Spinal cord (tissue), 10 donors: ENCODE data around the gene PPP4R2. TPM values are rescaled to one million over a fixed set of nuclear protein-coding genes. Genes with fewer than 3 reads are reported as not detected.
"Not testable (repeated sequence)": the region's sequence is repeated elsewhere in the genome, so short reads cannot be mapped to it uniquely, and the experiment has no call there.

ENCODE experiments used
- DNase-seq, 6 donors: peaks; one replicate each; pipeline versions ENCODE4 v3.0.0 to v3.0.0-alpha.2; 2013 to 2015; ENCODE audit warnings: low spot score in 6 of 6, low read depth in 4 of 6
- H3K27ac ChIP-seq: one replicate; pipeline ENCODE4 v1.5.1; 2013; ENCODE audit warnings: low read depth, low read length, control low read depth
- H3K27me3 ChIP-seq: one replicate; pipeline ENCODE4 v1.6.1; 2013; ENCODE audit warnings: low read length; ENCODE audit not compliant: control insufficient read depth, insufficient read depth
- H3K36me3 ChIP-seq: one replicate; pipeline ENCODE4 v1.6.1; 2013; ENCODE audit warnings: low read length; ENCODE audit not compliant: control insufficient read depth, insufficient read depth
- H3K4me1 ChIP-seq: one replicate; pipeline ENCODE4 v1.6.1; 2013; ENCODE audit warnings: low read length; ENCODE audit not compliant: control insufficient read depth, insufficient read depth
- H3K4me3 ChIP-seq: one replicate; pipeline ENCODE4 v1.5.1; 2013; ENCODE audit warnings: low read depth, low read length, control low read depth
- H3K9me3 ChIP-seq: one replicate; pipeline ENCODE4 v1.6.1; 2013; ENCODE audit warnings: low read length; ENCODE audit not compliant: control insufficient read depth, insufficient read depth
- WGBS: methylation state at CpG from one replicate; pipeline ENCODE4 v1.1.5; 2013; ENCODE audit warnings: missing lambda C conversion rate; ENCODE audit not compliant: insufficient coverage; 5-methylcytosine and 5-hydroxymethylcytosine counted together
- polyA plus RNA-seq, 2 donors: library from polyadenylated mRNA; unstranded; fragments of 120-200 nt; gene quantifications; one replicate each; pipeline ENCODE4 v1.2.1, GENCODE V29; 2013; ENCODE audit not compliant: insufficient read length in 2 of 2
- total RNA-seq, 2 donors: library from RNA; depleted of rRNA in 1 of 2; stranded (reverse); fragments of 120-200 nt in 1 of 2; fragments of >200 nt in 1 of 2; gene quantifications; one replicate each; pipeline versions ENCODE4 v1.2.3 to v1.2.4, GENCODE V29; 2013 to 2014
- donor health status: healthy.

Gene PPP4R2
- total and polyA plus RNA-seq, 4 donors, result 37.7 to 94.7 (median 58.8) TPM

DNA sequence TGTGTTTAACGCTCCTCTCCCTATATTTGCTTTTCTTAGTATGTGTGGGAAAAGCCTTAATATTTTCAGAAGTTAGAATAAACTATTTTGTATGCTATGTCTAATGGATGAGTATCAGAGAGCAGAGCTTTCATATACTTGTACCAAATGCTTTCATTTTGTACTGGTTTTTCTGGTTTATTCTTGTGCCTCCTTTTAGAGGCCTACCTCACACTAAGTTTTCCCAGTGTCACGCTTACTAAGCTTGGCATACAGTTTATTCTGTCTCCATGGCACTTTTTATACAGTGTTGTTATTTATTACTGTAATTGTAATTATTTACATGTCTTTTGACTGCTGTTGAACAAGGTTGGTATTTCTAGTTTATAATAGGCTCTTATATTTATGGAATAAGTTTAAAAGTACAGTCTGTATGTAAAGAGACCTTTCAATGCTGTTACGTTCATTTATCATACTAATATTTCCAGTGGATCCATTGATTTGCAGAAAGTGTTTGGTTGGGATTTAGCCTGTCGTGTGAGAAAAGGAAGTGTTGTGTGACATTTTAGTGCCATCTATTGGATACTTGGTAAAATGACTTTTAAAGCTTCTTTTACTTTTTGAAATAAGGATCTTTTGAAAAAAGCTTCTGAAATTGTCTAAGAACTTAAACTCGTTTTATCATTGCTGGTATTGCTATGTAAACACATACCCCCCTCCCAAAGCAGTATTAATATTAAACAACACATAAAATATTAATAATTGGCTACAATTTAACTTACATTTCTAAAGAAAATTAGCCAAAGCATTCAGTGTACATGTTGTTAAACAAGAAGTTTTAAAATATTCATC, 59.6 kb downstream of the PPP4R2 start:
- DNase-seq, result peak in 5 of 6 donors; percentile 22 to 90 (median 35)
- Histone ChIP-seq H3K4me3 (no peak overlapping the region), H3K4me1 (no peaks in the 10 kb centered on the region), H3K9me3 (no peaks in the 10 kb centered on the region), H3K27me3 (no peaks in the 10 kb centered on the region), H3K36me3 (no peaks in the 10 kb centered on the region), H3K27ac (no peak overlapping the region)
- no CpG with 5 or more reads among the region's 5 CpGs for WGBS

DNA sequence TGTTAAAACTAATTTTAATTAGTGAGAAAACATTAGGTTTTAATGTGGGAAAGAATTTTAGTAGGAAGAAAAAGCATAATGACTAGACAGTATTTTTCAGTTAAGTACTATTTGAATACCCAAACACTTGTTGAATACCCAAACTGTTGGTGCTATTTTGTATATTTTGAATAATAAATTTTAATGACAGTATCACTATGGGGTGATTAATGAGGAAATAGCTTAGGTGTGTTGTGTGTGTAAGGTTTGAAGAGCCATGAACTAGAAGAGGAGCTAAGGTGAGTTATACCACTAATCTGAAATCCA, 60.2 kb downstream of the PPP4R2 start:
- Histone ChIP-seq H3K4me3 (no peak overlapping the region), H3K27ac (no peak overlapping the region), H3K27me3 (no peaks in the 10 kb centered on the region), H3K9me3 (no peaks in the 10 kb centered on the region), H3K36me3 (no peaks in the 10 kb centered on the region), H3K4me1 (no peaks in the 10 kb centered on the region)
- DNase-seq, result no peak

DNA sequence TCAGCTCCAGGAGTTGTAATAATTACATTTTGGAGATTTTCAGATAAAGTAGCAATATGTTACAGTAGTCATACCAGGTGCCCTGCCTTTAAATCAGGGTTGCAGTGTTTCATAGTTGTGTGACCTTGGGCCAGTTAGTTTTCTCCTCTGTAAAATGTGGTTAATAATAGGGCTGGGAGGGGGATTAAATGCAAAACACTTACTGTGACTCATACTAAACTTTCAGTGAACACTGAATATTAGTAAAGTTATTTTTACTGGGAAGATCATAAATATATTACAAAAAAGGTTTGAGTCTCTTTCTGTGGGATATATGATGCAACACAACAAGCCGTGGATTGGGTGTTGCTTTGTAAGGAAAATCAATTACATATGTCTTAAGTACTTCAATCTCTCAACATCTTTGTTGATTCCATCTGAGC, 63.7 kb downstream of the PPP4R2 start:
- Histone ChIP-seq H3K36me3 (peaks cover 2% of the 10 kb centered on the region), H3K4me1 (no peaks in the 10 kb centered on the region), H3K27me3 (no peaks in the 10 kb centered on the region), H3K27ac (no peak overlapping the region), H3K9me3 (no peaks in the 10 kb centered on the region), H3K4me3 (no peak overlapping the region)
- no CpG with 5 or more reads among the region's 1 CpG for WGBS
- no peak for DNase-seq

DNA sequence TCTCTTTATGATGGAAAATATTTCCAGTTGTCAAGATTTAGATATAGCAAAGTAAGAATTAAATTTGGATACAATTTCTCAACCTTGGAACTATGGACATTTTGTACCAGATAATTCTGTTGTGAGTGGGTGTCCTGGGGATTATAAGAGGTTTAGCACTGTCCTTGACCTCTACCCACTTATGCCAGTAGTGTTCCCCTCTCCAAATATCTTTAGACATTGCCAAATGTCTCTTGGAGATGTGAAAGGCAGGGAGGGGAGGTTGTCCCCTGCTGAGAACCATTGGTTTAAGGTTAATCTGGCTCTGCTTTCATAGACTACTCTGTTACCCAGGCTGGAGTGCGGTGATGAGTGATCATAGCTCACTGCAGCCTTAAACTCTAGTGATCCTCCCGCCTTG, 64.8 kb downstream of the PPP4R2 start, which contains the start of gene EBLN2:
EBLN2 (plus strand) TSS at position 244 of the 400 bp plus-strand sequence. CDS start 423 bp downstream, outside the sequence.
- Histone ChIP-seq H3K36me3 (peaks cover 2% of the 10 kb centered on the region), H3K27me3 (no peaks in the 10 kb centered on the region), H3K4me1 (no peaks in the 10 kb centered on the region), H3K27ac (no peak within 1 kb of the TSS), H3K9me3 (no peaks in the 10 kb centered on the region), H3K4me3 (no peak within 1 kb of the TSS)
- WGBS, result no CpG with 5 or more reads among the region's 2 CpGs
- DNase-seq, result no peak

DNA sequence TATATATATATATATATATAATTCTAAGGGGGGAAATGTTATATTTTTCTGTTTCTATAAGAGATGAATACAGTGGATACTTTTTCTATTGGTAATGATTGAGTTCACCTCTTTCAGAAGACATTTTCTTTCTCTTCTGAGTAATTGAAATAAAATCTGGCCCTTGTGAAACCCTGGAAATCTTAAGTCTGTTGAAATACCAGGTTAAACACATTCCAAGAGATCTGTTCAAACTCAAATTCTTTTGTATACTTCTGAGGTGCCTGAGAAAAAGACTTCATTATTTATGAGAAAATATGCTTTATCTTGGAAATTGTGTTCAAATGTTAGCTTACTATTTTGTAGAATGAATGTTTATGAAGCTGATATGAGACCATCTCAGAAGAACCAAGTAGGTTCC, 69.6 kb downstream of the PPP4R2 start:
- H3K36me3 ChIP-seq, H3K9me3 ChIP-seq: not testable (repeated sequence)

DNA sequence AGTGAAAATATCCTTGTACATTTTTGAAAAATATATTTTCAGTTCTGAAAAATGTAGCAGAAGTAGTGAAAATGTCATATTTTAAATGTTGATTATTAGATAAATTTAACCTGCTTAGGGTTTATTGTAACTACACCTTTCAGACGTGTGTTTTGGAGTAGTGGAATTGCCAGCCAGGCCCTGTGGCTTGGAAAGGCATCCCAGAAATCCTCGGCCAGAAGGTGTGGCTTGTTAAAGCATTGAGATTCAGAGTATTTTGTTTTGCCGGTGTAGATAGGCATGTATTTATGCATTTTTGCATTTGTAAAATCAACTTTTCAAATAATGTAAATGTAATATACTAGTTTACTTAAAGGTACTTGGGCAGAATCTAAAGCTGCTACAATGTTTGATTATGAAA, 71.8 kb downstream of the PPP4R2 start:
- Histone ChIP-seq H3K27ac (no peak overlapping the region), H3K27me3 (no peaks in the 10 kb centered on the region), H3K9me3 (no peaks in the 10 kb centered on the region), H3K36me3 (peaks cover under 1% of the 10 kb centered on the region), H3K4me1 (no peaks in the 10 kb centered on the region), H3K4me3 (no peak overlapping the region)
- no peak for DNase-seq
- no CpG with 5 or more reads among the region's 3 CpGs for WGBS

More for the DNA sequence above, 69.6 kb downstream of the PPP4R2 start:
- H3K4me1 ChIP-seq, H3K4me3 ChIP-seq, H3K27me3 ChIP-seq, H3K27ac ChIP-seq, DNase-seq: not testable (repeated sequence)

DNA sequence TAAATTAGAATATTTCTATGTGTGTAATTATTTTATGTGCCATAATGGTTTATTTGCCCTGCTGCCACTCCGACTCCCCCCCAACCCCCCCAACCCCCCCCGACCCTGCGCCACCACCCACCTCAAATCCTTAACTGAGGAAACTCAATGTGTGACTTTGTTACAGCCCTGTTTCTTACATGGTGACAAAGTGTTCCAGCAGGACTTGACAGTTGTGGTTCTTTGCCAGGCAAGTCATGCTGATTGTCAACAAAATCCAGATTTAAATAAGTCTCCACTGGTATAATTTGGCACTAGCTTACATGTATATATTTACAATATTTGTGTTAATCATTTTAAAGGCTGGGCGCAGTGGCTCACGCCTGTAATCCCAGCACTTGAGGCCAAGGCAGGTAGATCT, 72.6 kb downstream of the PPP4R2 start:
- no peaks in the 10 kb centered on the region for H3K36me3 ChIP-seq
- H3K9me3 ChIP-seq, result no peaks in the 10 kb centered on the region
- H3K4me3 ChIP-seq, result no peak overlapping the region
- WGBS, result no CpG with 5 or more reads among the region's 5 CpGs
- no peak overlapping the region for H3K27ac ChIP-seq
- H3K27me3 ChIP-seq, result no peaks in the 10 kb centered on the region
- no peaks in the 10 kb centered on the region for H3K4me1 ChIP-seq
- DNase-seq, result no peak

DNA sequence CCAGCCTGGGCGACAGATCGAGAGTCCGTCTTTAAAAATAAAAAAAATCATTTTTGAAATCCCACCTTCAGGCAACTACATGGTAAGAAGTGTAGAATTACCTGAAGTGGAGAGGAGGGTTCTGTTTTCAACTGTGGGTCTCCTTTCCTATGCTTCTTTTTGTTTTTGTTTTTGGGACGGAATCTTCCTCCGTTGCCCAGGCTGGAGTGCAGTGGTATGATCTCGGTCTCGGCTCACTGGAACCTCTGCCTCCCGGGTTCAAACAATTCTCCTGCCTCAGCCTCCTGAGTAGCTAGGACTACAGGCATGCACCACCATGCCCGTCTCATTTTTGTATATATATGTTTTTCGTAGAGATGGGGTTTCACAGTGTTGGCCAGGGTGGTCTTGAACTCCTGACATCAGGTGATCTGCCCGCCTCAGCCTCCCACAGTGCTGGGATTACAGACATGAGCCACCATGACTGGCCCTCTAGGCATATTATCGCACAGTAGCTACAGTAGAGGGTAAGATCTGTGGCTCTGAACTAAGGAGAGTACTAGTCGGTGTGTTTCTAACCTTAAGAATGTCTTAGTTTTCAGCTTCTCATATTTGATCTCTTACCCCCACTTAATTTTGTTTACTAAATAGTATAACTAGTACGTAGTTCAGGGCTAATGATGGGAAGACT, 73.3 kb downstream of the PPP4R2 start:
- no peak overlapping the region for H3K27ac ChIP-seq
- H3K36me3 ChIP-seq, result no peaks in the 10 kb centered on the region
- H3K9me3 ChIP-seq, result no peaks in the 10 kb centered on the region
- 86% methylated on average over 7 of the region's 14 CpGs for WGBS
- H3K27me3 ChIP-seq, result no peaks in the 10 kb centered on the region
- H3K4me3 ChIP-seq, result no peak overlapping the region
- no peak for DNase-seq
- H3K4me1 ChIP-seq, result no peaks in the 10 kb centered on the region

DNA sequence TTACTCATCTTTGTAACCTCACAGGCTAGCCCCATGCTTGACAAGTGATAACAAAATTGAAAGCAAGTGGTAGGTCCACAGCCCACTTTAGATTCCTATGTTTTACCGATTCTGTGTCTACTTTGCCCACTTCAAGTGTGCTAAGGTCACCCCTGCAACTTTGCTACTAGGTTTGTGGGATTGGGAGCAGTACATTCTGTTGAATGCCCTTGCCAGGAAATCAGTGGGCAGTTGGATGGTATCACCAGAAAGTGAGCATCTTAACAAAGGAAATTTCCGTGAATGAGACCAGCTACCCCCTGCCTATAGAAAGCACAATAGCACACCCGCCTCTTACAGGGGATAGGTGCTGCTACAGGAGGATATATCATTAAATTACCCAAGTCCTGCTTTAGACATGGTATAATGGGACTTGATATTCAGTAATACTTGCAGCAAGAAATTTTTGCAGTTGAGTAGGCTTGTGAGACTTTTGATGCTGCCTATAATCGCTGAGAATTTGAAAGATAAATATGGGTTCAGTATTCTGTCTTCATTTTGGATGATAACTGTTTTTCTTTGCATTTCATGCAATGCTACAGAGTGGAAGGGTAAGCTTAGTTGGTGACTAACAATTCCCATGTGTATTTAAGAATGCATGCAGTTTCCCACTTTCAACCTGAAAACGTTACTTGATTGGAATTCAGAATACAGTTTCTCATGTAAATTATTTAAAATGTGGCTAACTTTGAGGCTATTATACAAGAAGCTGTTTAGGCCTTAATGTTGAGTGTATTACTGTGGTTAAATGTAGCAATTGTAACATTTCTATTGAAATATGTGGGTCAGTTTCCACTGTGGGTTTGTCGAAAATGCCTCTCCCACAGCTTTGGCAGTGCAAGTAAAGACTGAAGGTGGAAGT, 74.3 kb downstream of the PPP4R2 start:
- DNase-seq, result no peak
- no peaks in the 10 kb centered on the region for H3K4me1 ChIP-seq
- H3K27ac ChIP-seq, result no peak overlapping the region
- H3K9me3 ChIP-seq, result no peaks in the 10 kb centered on the region
- no CpG with 5 or more reads among the region's 6 CpGs for WGBS
- no peak overlapping the region for H3K4me3 ChIP-seq
- no peaks in the 10 kb centered on the region for H3K27me3 ChIP-seq
- H3K36me3 ChIP-seq, result no peaks in the 10 kb centered on the region
